ENCODE results near the gene C6. TPM values are rescaled to one million over a fixed set of nuclear protein-coding genes. Genes with fewer than 3 reads are reported as not detected.

C6 gene
- total and polyA plus RNA-seq, 2 of the 8 experiments (the other 6 are each of a cell fraction or from before 2014, with no cell fraction given) = not detected

- 94% methylated on average over 5 of the region's 5 CpGs; no CpG with 5 or more reads in 1 of the 2 experiments for WGBS, 2 experiments (ENCODE audit: extremely low coverage in 1 of 2, insufficient coverage in 1 of 2, insufficient read length in 1 of 2, insufficient replicate concordance in 2 of 2, low coverage in 1 of 2, low lambda C conversion rate in 2 of 2, missing lambda C conversion rate in 1 of 2)
These were observed 117.8 kb downstream of the C6 start for GRCh38 chr5:41095324-41096101.

More at GRCh38 chr5:41095324-41096101, 117.8 kb downstream of the C6 start:
- no peak overlapping the region for H3K18ac ChIP-seq (ENCODE audit: extremely low read depth, low read length)
- DNase-seq (ENCODE audit: low read depth in 1 of 2, low spot score in 2 of 2) = no peak
- no peak overlapping the region for H4K91ac ChIP-seq (replicated peaks; ENCODE audit: insufficient read length, low read length)
- H3K4ac ChIP-seq (replicated peaks; ENCODE audit: insufficient read length, low read depth, low read length) = no peak overlapping the region
- TF ChIP-seq SIN3A (conservative IDR thresholded peaks at IDR 0.05 in 1 of 2, IDR thresholded peaks at IDR 0.05 in 1 of 2; ENCODE audit: low read depth in 1 of 2, low read length in 2 of 2) (no peak), SAP30 (IDR thresholded peaks at IDR 0.05; ENCODE audit: insufficient read depth, insufficient replicate concordance, low read length) (no peak), SRF (IDR thresholded peaks at IDR 0.05; ENCODE audit: low read depth, low read length) (no peak), SP2 (IDR thresholded peaks at IDR 0.05; ENCODE audit: low read length) (no peak), YY1 (IDR thresholded peaks at IDR 0.05; ENCODE audit: low read depth, low read length) (no peak), TEAD4 (IDR thresholded peaks at IDR 0.05; ENCODE audit: low read depth, low read length) (no peak), BCL11A (IDR thresholded peaks at IDR 0.05; ENCODE audit: low read depth in 2 of 2, low read length in 2 of 2) (no peak), GTF2F1 (IDR thresholded peaks at IDR 0.05; ENCODE audit: borderline replicate concordance, low read depth, low read length) (no peak)
- no peaks in the 10 kb centered on the region for H3K79me1 ChIP-seq (ENCODE audit: low read depth, low read length)
- H3K27me3 ChIP-seq (replicated peaks in 1 of 4; ENCODE audit: control insufficient read depth in 3 of 4, extremely low read depth in 1 of 4, insufficient read depth in 3 of 4, low read length in 3 of 4) = no peaks in the 10 kb centered on the region
- H2AK5ac ChIP-seq (ENCODE audit: low read depth, low read length) = no peak overlapping the region
- H3K27ac ChIP-seq (ENCODE audit: low read depth, low read length) = no peak overlapping the region
- no peak for FAIRE-seq
- no peak overlapping the region for H3K56ac ChIP-seq (replicated peaks; ENCODE audit: insufficient read length, low read depth, low read length)
- H3K79me2 ChIP-seq (ENCODE audit: control insufficient read depth in 1 of 2, insufficient read depth in 2 of 2, low read length in 2 of 2) = no peaks in the 10 kb centered on the region
- no peak overlapping the region for H2BK5ac ChIP-seq (ENCODE audit: low read depth, low read length)
- no peak overlapping the region for H4K5ac ChIP-seq (ENCODE audit: insufficient read length, low read depth, low read length)
- no peaks in the 10 kb centered on the region for H3K36me3 ChIP-seq (ENCODE audit: control insufficient read depth in 2 of 4, insufficient read depth in 4 of 4, low read length in 3 of 4)
- peak overlapping the region; percentile 47; the same call in 1 of the 2 replicates for H2AFZ ChIP-seq (ENCODE audit: low read length)
- H3K4me3 ChIP-seq (ENCODE audit: extremely low read depth in 1 of 4, insufficient read depth in 2 of 4, low read depth in 3 of 4, low read length in 4 of 4) = no peak overlapping the region
- no peak overlapping the region for H3K9ac ChIP-seq (replicated peaks in 1 of 4; ENCODE audit: extremely low read depth in 1 of 4, low read depth in 3 of 4, low read length in 3 of 4)
- no peak overlapping the region for H3K4me2 ChIP-seq (ENCODE audit: insufficient read depth in 1 of 2, low read depth in 2 of 2, low read length in 2 of 2)
- H2BK12ac ChIP-seq (ENCODE audit: low read depth, low read length) = no peak overlapping the region
- no peak overlapping the region for H3K23ac ChIP-seq (ENCODE audit: insufficient read length)
- H4K8ac ChIP-seq (ENCODE audit: extremely low read depth, insufficient read depth, low read length) = no peak overlapping the region
- H3K23me2 ChIP-seq (ENCODE audit: low read depth, low read length) = no peaks in the 10 kb centered on the region
- H3K14ac ChIP-seq (ENCODE audit: insufficient read length) = no peak overlapping the region
- no peak overlapping the region for H2BK20ac ChIP-seq (ENCODE audit: low read length)
- H2BK15ac ChIP-seq (ENCODE audit: low read length) = no peak overlapping the region
- H4K20me1 ChIP-seq (replicated peaks in 1 of 2; ENCODE audit: control insufficient read depth in 1 of 2, insufficient read depth in 2 of 2, low read length in 2 of 2) = no peaks in the 10 kb centered on the region
- ChIA-PET CTCF (ENCODE audit: partially characterized antibody) (interaction anchor here (1.2 kb wide), 1 partner anchor 191 kb away, joined by 5 read pairs; no protein-coding TSS in a partner anchor), POLR2A (ENCODE audit: partially characterized antibody) (no interaction called here)
- no peak overlapping the region for H2BK120ac ChIP-seq (replicated peaks; ENCODE audit: low read depth, low read length)
- H3K4me1 ChIP-seq (replicated peaks in 1 of 4; ENCODE audit: control insufficient read depth in 3 of 4, insufficient read depth in 4 of 4, low read length in 3 of 4) = no peaks in the 10 kb centered on the region
- H3K9me3 ChIP-seq (ENCODE audit: insufficient read depth in 2 of 2, low read depth in 1 of 2, low read length in 1 of 2) = no peaks in the 10 kb centered on the region

Measured in H1 (cell line).